ENCODE results near the gene GTF2A1. TPM values are rescaled to one million over a fixed set of nuclear protein-coding genes. Genes with fewer than 3 reads are reported as not detected.
"Not testable (repeated sequence)": the region's sequence is repeated elsewhere in the genome, so short reads cannot be mapped to it uniquely, and the experiment has no call there.

Gene GTF2A1
- total RNA-seq, 3 donors from 2014 or later: 27.5 to 33.3 (median 29.7) TPM

DNA sequence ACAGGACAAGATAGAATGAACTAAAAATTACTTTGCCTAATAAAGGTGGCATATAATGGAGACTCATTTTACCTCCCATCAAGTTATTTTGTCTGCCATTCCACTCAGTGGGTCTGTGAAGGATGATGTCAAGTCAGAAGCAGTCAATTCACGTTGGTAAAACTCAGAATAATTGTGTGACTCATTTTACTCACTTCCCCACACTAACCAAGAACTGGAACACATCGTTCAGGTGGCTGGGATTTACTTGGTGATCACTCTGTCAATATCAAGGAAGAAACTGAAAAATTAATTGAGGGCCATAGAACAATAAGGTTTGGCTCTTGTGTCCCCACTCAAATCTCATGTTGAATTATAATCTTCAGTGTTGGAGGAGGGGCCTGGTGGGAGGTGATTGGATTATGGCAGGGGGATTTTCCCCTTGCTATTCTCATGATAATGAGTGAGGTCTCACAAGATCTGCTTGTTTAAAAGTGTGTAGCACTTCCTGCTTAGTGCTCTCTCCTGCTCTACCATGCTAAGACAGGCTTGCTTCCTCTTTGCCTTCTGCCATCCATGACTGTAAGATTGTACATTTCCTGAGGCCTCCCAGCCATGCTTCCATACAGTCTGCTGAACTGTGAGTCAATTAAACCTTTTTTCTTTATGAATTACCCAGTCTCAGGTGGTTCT lies 35.7 kb upstream of the GTF2A1 start:
- no peak overlapping the region for H3K27ac ChIP-seq
- no peaks in the 10 kb centered on the region for H3K9me3 ChIP-seq
- H3K4me1 ChIP-seq: no peaks in the 10 kb centered on the region

DNA sequence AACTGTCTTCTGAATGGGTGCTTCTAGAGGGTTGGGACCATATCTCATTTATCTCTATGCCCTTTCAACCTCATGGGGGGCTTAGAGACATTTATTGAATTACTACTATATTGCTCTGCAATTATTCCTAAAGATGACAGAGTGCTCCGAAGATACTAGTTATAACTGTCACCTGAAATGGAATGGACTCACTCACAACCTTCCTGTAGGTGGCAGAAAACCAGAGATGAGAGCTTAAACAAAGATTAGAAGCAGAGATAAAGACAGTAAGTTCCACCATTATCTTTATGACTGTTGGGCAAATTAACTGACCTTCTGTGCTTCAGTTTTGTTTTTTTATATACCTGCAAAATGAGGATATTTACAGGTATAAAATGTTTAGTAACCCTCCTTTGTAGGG lies 31.5 kb upstream of the GTF2A1 start:
- Histone ChIP-seq H3K9me3 (no peaks in the 10 kb centered on the region), H3K36me3 (no peaks in the 10 kb centered on the region), H3K27ac (no peak overlapping the region), H3K4me3 (no peak overlapping the region), H3K4me1 (no peaks in the 10 kb centered on the region), H3K27me3 (no peaks in the 10 kb centered on the region)
- intact Hi-C loops (cut with DNase I; ENCODE audit: low total_unique reads): no loop called here
- TF ChIP-seq CTCF (IDR thresholded peaks at IDR 0.05) (no peak), POLR2A (IDR thresholded peaks at IDR 0.05) (no peak), POLR2AphosphoS5 (IDR thresholded peaks at IDR 0.05) (no peak)
- DNase-seq (ENCODE audit: low spot score in 2 of 2): no peak

More for the DNA sequence above, 35.7 kb upstream of the GTF2A1 start:
- Histone ChIP-seq H3K4me3 (no peak overlapping the region), H3K36me3 (no peaks in the 10 kb centered on the region), H3K27me3 (no peaks in the 10 kb centered on the region)
- no peak for DNase-seq (ENCODE audit: low spot score in 2 of 2)
- no peak for TF ChIP-seq POLR2A (IDR thresholded peaks at IDR 0.05)
- no peak for TF ChIP-seq POLR2AphosphoS5 (IDR thresholded peaks at IDR 0.05)
- TF ChIP-seq CTCF (IDR thresholded peaks at IDR 0.05): no peak
- intact Hi-C loops (cut with DNase I; ENCODE audit: low total_unique reads): no loop called here

GRCh38 chr14:81247271-81247766 lies 26.6 kb upstream of the GTF2A1 start:
- intact Hi-C loops (cut with DNase I; ENCODE audit: low total_unique reads): no loop called here
- no peaks in the 10 kb centered on the region for H3K27me3 ChIP-seq
- TF ChIP-seq POLR2AphosphoS5 (IDR thresholded peaks at IDR 0.05) (no peak), POLR2A (IDR thresholded peaks at IDR 0.05) (no peak), CTCF (IDR thresholded peaks at IDR 0.05) (no peak)
- H3K9me3 ChIP-seq: no peaks in the 10 kb centered on the region
- DNase-seq (ENCODE audit: low spot score in 2 of 2): no peak
- no peaks in the 10 kb centered on the region for H3K36me3 ChIP-seq
- H3K4me1 ChIP-seq: no peaks in the 10 kb centered on the region
- no peak overlapping the region for H3K4me3 ChIP-seq
- no peak overlapping the region for H3K27ac ChIP-seq

DNA sequence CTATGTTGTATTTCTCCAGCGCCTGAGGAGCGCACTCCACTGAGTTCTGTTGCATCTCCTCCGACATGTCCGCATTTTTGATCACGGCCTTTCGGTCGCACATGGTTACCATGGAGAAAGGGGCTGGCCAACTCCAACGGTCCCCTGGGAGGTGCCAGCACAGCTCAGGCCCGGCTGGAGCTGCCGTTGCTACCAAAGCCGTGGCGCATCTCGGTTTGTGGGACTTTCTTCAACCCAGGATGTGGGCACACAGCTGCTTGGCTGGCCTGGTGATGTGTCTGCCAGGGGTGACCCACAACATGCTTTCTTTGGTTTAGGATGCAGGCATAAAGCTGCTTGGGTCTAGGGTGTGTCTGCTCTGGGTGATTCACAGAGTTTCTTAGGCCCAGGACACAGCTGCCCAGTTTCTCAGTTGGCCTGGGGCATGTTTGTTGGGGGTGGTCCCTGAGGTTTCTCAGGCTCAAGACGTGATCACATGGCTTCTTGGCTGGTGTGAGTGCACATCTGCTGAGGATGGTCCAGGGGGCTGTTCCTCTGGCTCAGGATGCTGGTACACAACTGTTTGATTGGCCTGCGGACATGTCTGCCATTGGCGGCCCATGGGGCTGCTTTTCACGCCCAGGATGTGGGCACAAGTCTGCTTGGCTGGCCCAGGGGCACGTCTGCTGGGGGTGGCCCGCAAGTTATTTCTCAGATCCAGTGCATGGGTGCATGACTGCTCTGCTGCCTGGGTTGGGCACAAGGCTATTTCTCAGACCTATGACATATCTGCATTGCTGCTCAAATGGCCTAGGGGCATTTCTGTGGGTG lies 25.9 kb upstream of the GTF2A1 start:
- TF ChIP-seq POLR2AphosphoS5 (IDR thresholded peaks at IDR 0.05): no peak
- no peak for TF ChIP-seq CTCF (IDR thresholded peaks at IDR 0.05)
- TF ChIP-seq POLR2A (IDR thresholded peaks at IDR 0.05): no peak
- Histone ChIP-seq H3K27me3 (no peaks in the 10 kb centered on the region), H3K36me3 (no peaks in the 10 kb centered on the region), H3K4me1 (no peaks in the 10 kb centered on the region), H3K9me3 (peaks cover 3 to 6% of the 10 kb centered on the region in 2 donors), H3K27ac (peak overlapping the region in 1 of 2 donors; percentile 7), H3K4me3 (no peak overlapping the region)
- intact Hi-C loops (cut with DNase I; ENCODE audit: low total_unique reads): no loop called here
- no peak for DNase-seq (ENCODE audit: low spot score in 2 of 2)

DNA sequence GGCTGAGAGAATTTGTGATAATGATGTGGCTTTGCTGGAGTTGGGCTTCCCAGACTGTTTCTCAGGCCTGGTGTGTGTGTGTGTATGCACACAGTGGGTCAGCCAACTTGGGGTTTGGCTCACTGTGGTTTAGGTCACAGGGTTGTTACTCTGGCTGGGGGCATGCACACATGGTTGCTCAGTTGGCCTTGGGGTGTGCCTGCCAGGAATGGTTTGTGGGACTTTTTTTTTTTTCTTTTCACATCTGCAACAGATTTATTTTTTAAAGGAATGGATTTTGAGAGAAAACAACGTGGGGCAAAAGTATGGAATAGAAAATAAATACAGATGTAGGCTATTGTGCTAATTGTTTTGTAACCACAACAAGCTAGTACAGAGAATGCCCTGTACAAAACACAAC lies 25.0 kb upstream of the GTF2A1 start:
- no peak overlapping the region for H3K4me3 ChIP-seq
- intact Hi-C loops (cut with DNase I; ENCODE audit: low total_unique reads): no loop called here
- no peak for TF ChIP-seq CTCF (IDR thresholded peaks at IDR 0.05)
- TF ChIP-seq POLR2A (IDR thresholded peaks at IDR 0.05): no peak
- TF ChIP-seq POLR2AphosphoS5 (IDR thresholded peaks at IDR 0.05): no peak
- no peak overlapping the region for H3K27ac ChIP-seq
- DNase-seq (ENCODE audit: low spot score in 2 of 2): no peak
- H3K4me1 ChIP-seq: no peaks in the 10 kb centered on the region
- H3K27me3 ChIP-seq: no peaks in the 10 kb centered on the region
- no peaks in the 10 kb centered on the region for H3K36me3 ChIP-seq
- peaks cover 3 to 6% of the 10 kb centered on the region in 2 donors for H3K9me3 ChIP-seq

- H3K4me1 ChIP-seq; H3K4me3 ChIP-seq; DNase-seq (ENCODE audit: low spot score in 2 of 2); H3K9me3 ChIP-seq; H3K27ac ChIP-seq; H3K36me3 ChIP-seq; intact Hi-C loops (cut with DNase I; ENCODE audit: low total_unique reads); H3K27me3 ChIP-seq: not testable (repeated sequence)
These were observed 23.7 kb upstream of the GTF2A1 start for GRCh38 chr14:81244431-81244830.
